NCI-H187 treated with DMSO at 0.1 percent for 48 hours (cell line): ENCODE results near the gene TEX9.

Experiments used
- DNase-seq: peaks from one replicate; lab custom pipeline; 2025; lab: John Stamatoyannopoulos, UW

TEX9 gene

GRCh38 chr15:56454836-56455235, 89.6 kb downstream of the TEX9 start:
- no peak for DNase-seq

DNA sequence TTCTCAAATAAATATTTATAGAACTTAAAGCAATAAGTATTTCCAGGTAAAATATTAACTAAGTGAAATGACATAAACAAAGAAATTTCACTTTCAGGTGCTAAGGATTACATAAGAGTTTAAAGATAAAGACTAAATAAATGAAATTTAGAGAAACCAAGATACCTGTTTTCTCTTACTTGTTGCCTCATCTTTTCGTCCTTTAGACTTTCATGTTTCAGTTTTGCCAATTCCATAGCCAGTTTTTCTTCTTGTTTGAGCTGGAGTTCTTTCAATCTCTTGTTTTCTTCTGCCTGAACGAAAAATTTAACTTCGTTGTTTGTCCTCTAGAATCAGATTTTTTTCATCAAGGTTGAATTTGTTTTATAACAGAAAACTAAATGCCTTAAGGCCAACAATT, 91.0 kb downstream of the TEX9 start:
- DNase-seq = no peak

GRCh38 chr15:56459096-56459495, 93.9 kb downstream of the TEX9 start:
- no peak for DNase-seq

- no peak for DNase-seq
Measured at GRCh38 chr15:56460071-56460470, 94.8 kb downstream of the TEX9 start.

DNA sequence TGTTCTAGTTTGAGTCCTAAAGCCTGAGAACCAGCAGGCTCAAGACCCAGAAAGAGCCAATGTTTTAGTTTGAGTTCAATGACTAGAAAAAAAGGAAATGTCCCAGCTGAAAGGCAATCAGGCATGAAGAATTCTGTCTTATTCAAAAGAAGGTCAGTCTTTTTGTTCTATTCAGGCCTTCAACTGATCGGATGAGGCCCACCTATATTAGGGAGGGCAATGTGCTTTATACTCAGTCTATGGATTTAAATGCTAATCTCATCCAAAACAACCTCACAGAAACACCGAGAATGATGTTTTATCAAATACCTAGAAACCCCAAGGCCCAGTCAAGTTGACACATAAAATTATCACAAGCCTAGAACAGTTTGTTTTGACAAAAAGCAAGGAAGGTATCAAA, 95.7 kb downstream of the TEX9 start:
- no peak for DNase-seq

- peak; percentile 54 for DNase-seq
Measured at GRCh38 chr15:56464893-56465520, 99.8 kb downstream of the TEX9 start, which contains the start of gene MNS1. Gene MNS1 (minus strand): TSS chr15:56465137. CDS start chr15:56464972, 165 bp downstream.

- DNase-seq = no peak
Measured at GRCh38 chr15:56467616-56468015, 102.4 kb downstream of the TEX9 start.

GRCh38 chr15:56468401-56468800, 103.2 kb downstream of the TEX9 start:
- DNase-seq = no peak

GRCh38 chr15:56469483-56469882, 104.3 kb downstream of the TEX9 start:
- DNase-seq = no peak

DNA sequence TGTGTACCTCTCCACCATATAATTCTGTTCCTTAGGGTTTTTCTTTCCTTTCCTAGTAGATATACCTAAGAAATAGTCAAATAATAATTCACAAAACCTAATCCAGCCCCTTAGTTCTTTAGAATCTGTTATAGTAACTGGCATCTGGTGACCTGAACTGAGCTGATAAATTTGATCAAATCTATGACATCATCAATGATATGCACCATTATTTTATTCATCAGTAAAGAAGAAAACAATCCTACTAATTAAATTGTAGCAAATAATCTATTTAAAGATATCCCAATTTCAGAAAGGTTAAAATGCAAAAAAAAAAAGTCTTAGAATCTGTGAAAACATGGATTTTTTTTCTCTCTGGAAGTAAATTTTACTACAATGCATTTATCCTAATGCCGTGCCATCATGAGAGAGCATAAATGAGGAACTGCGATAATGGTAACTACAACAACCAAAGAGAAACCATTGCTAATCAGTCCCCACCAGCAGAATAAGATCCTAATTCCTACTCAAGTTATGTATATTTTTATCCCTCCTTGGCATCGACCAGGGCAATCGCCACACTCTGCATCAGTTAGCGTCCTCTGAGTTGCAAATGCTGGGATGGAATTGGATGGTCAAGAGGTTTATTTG, 106.3 kb downstream of the TEX9 start:
- no peak for DNase-seq

- DNase-seq = no peak
Measured at GRCh38 chr15:56472278-56472677, 107.1 kb downstream of the TEX9 start.

DNA sequence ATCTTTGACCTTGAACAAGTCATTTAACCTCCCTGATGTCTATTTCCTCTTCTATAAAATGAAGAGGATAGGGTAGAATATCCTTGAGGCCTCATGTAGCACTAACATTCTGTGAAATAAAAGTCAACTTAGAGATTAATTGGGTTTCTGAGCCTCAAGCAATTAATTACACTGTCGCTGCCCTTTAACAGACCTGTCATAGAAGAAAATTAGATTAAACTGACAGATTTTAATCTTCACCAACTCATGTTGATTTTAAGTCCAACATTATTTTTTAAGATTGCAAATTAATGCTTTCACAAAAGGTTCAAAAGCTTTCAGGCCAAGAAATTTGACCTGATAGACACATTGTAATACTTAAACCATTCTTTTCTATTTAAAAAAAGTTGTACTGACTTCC, 107.8 kb downstream of the TEX9 start:
- no peak for DNase-seq

DNA sequence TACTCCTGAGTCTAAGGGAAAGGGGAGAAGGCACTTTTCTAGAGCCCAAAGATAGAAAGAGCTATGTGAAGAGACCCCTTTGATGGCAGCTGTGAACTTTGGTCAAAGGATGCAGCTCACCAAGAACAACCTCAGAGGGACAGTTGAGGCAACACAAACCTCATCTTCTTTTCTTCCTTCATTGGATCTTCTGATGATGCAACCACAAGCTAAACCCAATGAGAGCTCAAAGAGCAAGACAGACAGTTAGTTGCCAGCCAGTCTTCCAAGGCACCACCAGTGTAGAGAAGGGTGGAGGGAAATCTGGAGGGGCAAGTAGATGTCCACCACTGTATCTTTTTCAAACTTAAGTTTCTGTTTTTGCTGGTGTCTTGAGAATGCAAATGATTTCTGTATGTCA, 110.1 kb downstream of the TEX9 start:
- DNase-seq = no peak
